RWPE2 (cell line): Measurements from ENCODE around the gene HES2.

Experiments
- ATAC-seq: fragments of 200-7000 bp; cut with Tn5 transposase; 3 replicates; pipeline ENCODE4 v1.9.1; 2021; ENCODE audit warnings: low read depth
- DNase-seq: peaks from one replicate; pipeline ENCODE4 v3.0.0-alpha.2; 2020; ENCODE audit warnings: low spot score
- H3K27ac ChIP-seq: fragments of 450-650 bp; 2 replicates; pipeline ENCODE4 v1.5.1; 2017; ENCODE audit warnings: mild to moderate bottlenecking; ENCODE audit not compliant: poor library complexity, severe bottlenecking
- H3K27me3 ChIP-seq: fragments of 250-450 bp; sonication (Bioruptor Pico); 2 replicates; pipeline ENCODE4 v1.5.1; 2021; ENCODE audit warnings: mild to moderate bottlenecking, moderate library complexity; ENCODE audit not compliant: insufficient read depth, poor library complexity, severe bottlenecking
- H3K36me3 ChIP-seq: fragments of 250-450 bp; sonication (Bioruptor Pico); 2 replicates; pipeline ENCODE4 v1.5.1; 2020; ENCODE audit warnings: low read depth, mild to moderate bottlenecking, moderate library complexity
- H3K4me1 ChIP-seq: fragments of 250-450 bp; sonication (Bioruptor Pico); 2 replicates; pipeline ENCODE4 v1.5.1; 2021; ENCODE audit warnings: mild to moderate bottlenecking, moderate library complexity; ENCODE audit not compliant: insufficient read depth, poor library complexity, severe bottlenecking
- H3K4me3 ChIP-seq: fragments of 250-450 bp; sonication (Bioruptor Pico); 2 replicates; pipeline ENCODE4 v1.5.1; 2021; ENCODE audit warnings: mild to moderate bottlenecking, moderate library complexity; ENCODE audit not compliant: severe bottlenecking
- H3K9me3 ChIP-seq: fragments of 250-450 bp; sonication (Bioruptor Pico); 2 replicates; pipeline ENCODE4 v1.5.1; 2021; ENCODE audit warnings: mild to moderate bottlenecking, moderate library complexity; ENCODE audit not compliant: severe bottlenecking
- CTCF ChIP-seq: fragments of 450-650 bp; IDR thresholded peaks from one replicate; pipeline ENCODE4 v1.5.1; 2017; ENCODE audit warnings: mild to moderate bottlenecking, moderate library complexity; ENCODE audit not compliant: poor library complexity, severe bottlenecking

HES2 gene

GRCh38 chr1:6463120-6463412 is 43.3 kb upstream of the HES2 start:
- Histone ChIP-seq H3K4me3 (no peak overlapping the region), H3K27me3 (no peaks in the 10 kb centered on the region), H3K27ac (no peak overlapping the region), H3K4me1 (no peaks in the 10 kb centered on the region), H3K36me3 (peaks cover 24% of the 10 kb centered on the region), H3K9me3 (no peaks in the 10 kb centered on the region)
- ATAC-seq (no peak), DNase-seq (no peak)
- no peak for TF ChIP-seq CTCF

GRCh38 chr1:6462412-6463119 is 42.8 kb upstream of the HES2 start:
- no peaks in the 10 kb centered on the region for H3K27me3 ChIP-seq
- no peak overlapping the region for H3K4me3 ChIP-seq
- peaks cover 19% of the 10 kb centered on the region for H3K36me3 ChIP-seq
- no peak for DNase-seq
- TF ChIP-seq CTCF = no peak
- H3K27ac ChIP-seq = no peak overlapping the region
- no peaks in the 10 kb centered on the region for H3K9me3 ChIP-seq
- H3K4me1 ChIP-seq = no peaks in the 10 kb centered on the region
- no peak for ATAC-seq

- no peaks in the 10 kb centered on the region for H3K4me1 ChIP-seq
- no peak overlapping the region for H3K4me3 ChIP-seq
- DNase-seq (no peak), ATAC-seq (no peak)
- TF ChIP-seq CTCF = no peak
- no peaks in the 10 kb centered on the region for H3K9me3 ChIP-seq
- no peak overlapping the region for H3K27ac ChIP-seq
- peaks cover 18% of the 10 kb centered on the region for H3K36me3 ChIP-seq
- no peaks in the 10 kb centered on the region for H3K27me3 ChIP-seq
These were observed 42.1 kb upstream of the HES2 start for GRCh38 chr1:6461538-6462411.

GRCh38 chr1:6461051-6461530 is 41.4 kb upstream of the HES2 start:
- Histone ChIP-seq H3K9me3 (no peaks in the 10 kb centered on the region), H3K27me3 (no peaks in the 10 kb centered on the region), H3K36me3 (peaks cover 18% of the 10 kb centered on the region), H3K4me3 (no peak overlapping the region), H3K4me1 (no peaks in the 10 kb centered on the region), H3K27ac (no peak overlapping the region)
- DNase-seq (no peak), ATAC-seq (no peak)
- TF ChIP-seq CTCF = no peak
